AG20443 (cell line): ENCODE results near the gene RNF103.
"Not testable (repeated sequence)": the region's sequence is repeated elsewhere in the genome, so short reads cannot be mapped to it uniquely, and the experiment has no call there.

Experiments
- DNase-seq: peaks from one replicate; pipeline ENCODE4 v3.0.0; 2012; ENCODE audit warnings: low spot score, mixed read lengths

The RNF103 gene

GRCh38 chr2:86623043-86623493, 597 bp downstream of the RNF103 start:
- peak; percentile 58 for DNase-seq

GRCh38 chr2:86622519-86623042, 1.1 kb downstream of the RNF103 start:
- peak; percentile 24 for DNase-seq

- no peak for DNase-seq
Measured at GRCh38 chr2:86621280-86621943, 2.3 kb downstream of the RNF103 start.

- no peak for DNase-seq
Measured at GRCh38 chr2:86617738-86618137, 5.9 kb downstream of the RNF103 start.

- no peak for DNase-seq
Measured at GRCh38 chr2:86617153-86617552, 6.5 kb downstream of the RNF103 start.

GRCh38 chr2:86616502-86616901, 7.2 kb downstream of the RNF103 start:
- no peak for DNase-seq

- DNase-seq = no peak
Measured at GRCh38 chr2:86615596-86615995, 8.1 kb downstream of the RNF103 start.

GRCh38 chr2:86613515-86613914, 10.2 kb downstream of the RNF103 start:
- no peak for DNase-seq

GRCh38 chr2:86610871-86611270, 12.8 kb downstream of the RNF103 start:
- no peak for DNase-seq

- no peak for DNase-seq
Measured at GRCh38 chr2:86608832-86609410, 14.7 kb downstream of the RNF103 start.

- DNase-seq = no peak
Measured at GRCh38 chr2:86603905-86604304, 19.8 kb downstream of the RNF103 start.

GRCh38 chr2:86598966-86599365, 24.7 kb downstream of the RNF103 start:
- DNase-seq = no peak

- no peak for DNase-seq
Measured at GRCh38 chr2:86596118-86596517, 27.5 kb downstream of the RNF103 start.

GRCh38 chr2:86593266-86593665, 30.4 kb downstream of the RNF103 start:
- no peak for DNase-seq

GRCh38 chr2:86592547-86593230, 31.0 kb downstream of the RNF103 start:
- peak; percentile 13 for DNase-seq

GRCh38 chr2:86589701-86590100, 34.0 kb downstream of the RNF103 start:
- not testable (repeated sequence) for DNase-seq

- DNase-seq = no peak
Measured at GRCh38 chr2:86584151-86584913, 39.3 kb downstream of the RNF103 start.

- no peak for DNase-seq
Measured at GRCh38 chr2:86580560-86580959, 43.1 kb downstream of the RNF103 start.

GRCh38 chr2:86577817-86578456, 45.7 kb downstream of the RNF103 start:
- no peak for DNase-seq

- DNase-seq = no peak
Measured at GRCh38 chr2:86570059-86570458, 53.6 kb downstream of the RNF103 start.

- DNase-seq = no peak
Measured at GRCh38 chr2:86566821-86567190, 56.9 kb downstream of the RNF103 start.
